Activated naive CD8-positive, alpha-beta T cell treated with anti-CD3 and anti-CD28 coated beads, Interleukin-2, amount 10 ng/mL, durations not matched to agents 7 days and 5 days (primary cell): ENCODE measurements around the gene CALML4. TPM values are rescaled to one million over a fixed set of nuclear protein-coding genes. Genes with fewer than 3 reads are reported as not detected.
"Not testable (repeated sequence)": the region's sequence is repeated elsewhere in the genome, so short reads cannot be mapped to it uniquely, and the experiment has no call there.

ENCODE experiments used
- ATAC-seq: fragments of 150-1000 bp; cut with Tn5 transposase; one replicate; pipeline ENCODE4 v1.10.0; 2021; ENCODE audit warnings: low read depth, moderate library complexity
- POLR2A ChIA-PET: fragments of 350-600 bp; sonication (Branson Sonifier 250); formaldehyde crosslinking; loops from one replicate; lab custom pipeline; 2021; ENCODE audit warnings: antibody characterized with exemption; lab: Charles Lee
- DNase-seq: peaks from one replicate; pipeline ENCODE4 v3.0.0; 2021
- H3K27ac Mint-ChIP-seq: one replicate; pipeline ENCODE4 v1.8.0; 2022; ENCODE audit warnings: mild to moderate bottlenecking, mixed read lengths
- H3K27me3 Mint-ChIP-seq: one replicate; pipeline ENCODE4 v1.8.0; 2022; ENCODE audit warnings: mild to moderate bottlenecking, moderate library complexity, mixed read lengths
- H3K36me3 Mint-ChIP-seq: one replicate; pipeline ENCODE4 v1.8.0; 2021; ENCODE audit warnings: mild to moderate bottlenecking, mixed read lengths
- H3K4me1 Mint-ChIP-seq: one replicate; pipeline ENCODE4 v1.8.0; 2021; ENCODE audit warnings: mixed read lengths
- H3K4me3 Mint-ChIP-seq: one replicate; pipeline ENCODE4 v1.8.0; 2022; ENCODE audit warnings: mild to moderate bottlenecking, moderate library complexity, mixed read lengths
- H3K9me3 Mint-ChIP-seq: one replicate; pipeline ENCODE4 v1.8.0; 2021; ENCODE audit warnings: mixed read lengths
- total RNA-seq, 2 experiments: library from RNA; stranded (reverse); gene quantifications; one replicate each; pipeline ENCODE4 v1.2.3, GENCODE V29; 2021

The CALML4 gene
- total RNA-seq, 2 experiments from 2014 or later = 10.3 to 12.2 TPM

DNA sequence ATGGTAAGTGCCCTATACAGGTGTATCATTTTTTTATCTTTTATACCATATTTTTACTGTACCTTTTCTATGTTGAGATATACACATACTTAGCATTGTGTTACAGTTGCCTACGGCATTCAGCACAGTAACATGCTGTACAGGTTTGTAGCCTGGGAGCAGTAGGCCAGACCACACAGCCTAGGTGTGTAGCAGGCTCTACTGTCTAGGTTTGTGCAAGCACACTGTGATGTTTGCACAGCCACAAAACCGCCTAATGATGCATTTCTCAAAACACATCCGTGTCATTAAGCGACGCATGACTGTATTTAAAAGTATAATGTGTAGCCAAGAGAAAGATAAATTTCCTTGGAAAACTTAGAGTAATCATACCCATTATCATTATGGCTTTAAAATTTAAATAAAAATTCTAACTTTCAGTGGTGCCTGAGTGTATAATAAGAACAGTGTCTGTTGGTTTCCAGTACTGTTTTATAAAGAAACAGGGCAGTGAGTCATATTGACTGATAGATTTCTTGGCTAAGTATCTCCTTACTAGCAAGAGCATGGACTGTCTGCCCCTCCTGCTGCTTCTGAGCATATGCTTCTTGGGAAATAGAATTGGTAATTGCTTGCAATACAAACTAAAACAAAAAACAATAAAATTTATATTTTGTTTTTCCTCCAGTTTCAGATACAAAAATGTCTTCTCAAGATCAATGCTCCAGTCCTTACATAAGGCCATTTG, 18.3 kb downstream of the CALML4 start:
- no peak for ATAC-seq
- POLR2A ChIA-PET = no interaction called here
- no peak overlapping the region for H3K27ac Mint-ChIP-seq

GRCh38 chr15:68184616-68185480, 20.3 kb downstream of the CALML4 start:
- no peaks in the 10 kb centered on the region for H3K9me3 Mint-ChIP-seq
- no peak overlapping the region for H3K4me3 Mint-ChIP-seq
- ATAC-seq (no peak), DNase-seq (no peak)
- peaks cover 6% of the 10 kb centered on the region for H3K4me1 Mint-ChIP-seq
- H3K36me3 Mint-ChIP-seq = peaks cover 49% of the 10 kb centered on the region
- peak overlapping the region; percentile 2 for H3K27ac Mint-ChIP-seq
- H3K27me3 Mint-ChIP-seq = no peaks in the 10 kb centered on the region
- POLR2A ChIA-PET = no interaction called here

More for the DNA sequence above, 18.3 kb downstream of the CALML4 start:
- no peaks in the 10 kb centered on the region for H3K9me3 Mint-ChIP-seq
- peaks cover 12% of the 10 kb centered on the region for H3K4me1 Mint-ChIP-seq
- no peak overlapping the region for H3K4me3 Mint-ChIP-seq
- DNase-seq = no peak
- no peaks in the 10 kb centered on the region for H3K27me3 Mint-ChIP-seq
- H3K36me3 Mint-ChIP-seq = peaks cover 48% of the 10 kb centered on the region

- peaks cover 48% of the 10 kb centered on the region for H3K36me3 Mint-ChIP-seq
These were observed 21.4 kb downstream of the CALML4 start for GRCh38 chr15:68183616-68184315.

DNA sequence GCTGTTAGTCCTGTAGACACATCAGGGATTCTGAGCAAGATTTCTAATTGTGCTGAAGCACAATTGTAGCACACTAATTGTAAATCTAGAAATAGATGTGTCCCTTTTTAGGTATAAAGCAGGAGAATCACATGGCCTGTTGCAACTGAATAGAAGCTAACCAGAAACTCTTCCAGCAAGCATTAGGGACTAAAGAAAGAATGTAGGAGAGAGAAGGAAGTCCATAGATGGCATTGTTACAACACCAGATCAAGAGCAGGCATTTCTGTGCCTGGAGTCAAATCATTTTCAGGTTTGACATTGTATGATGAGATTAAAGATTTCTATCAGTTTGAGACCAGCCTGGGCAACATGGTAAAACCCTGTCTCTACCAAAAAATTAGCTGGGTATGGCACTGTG, 27.4 kb downstream of the CALML4 start:
- Mint-ChIP-seq H3K27ac (no peak overlapping the region), H3K27me3 (no peaks in the 10 kb centered on the region), H3K36me3 (peaks cover 37% of the 10 kb centered on the region), H3K4me3 (no peak overlapping the region), H3K9me3 (no peaks in the 10 kb centered on the region), H3K4me1 (peaks cover 2% of the 10 kb centered on the region)
- no peak for ATAC-seq
- no peak for DNase-seq
- POLR2A ChIA-PET = no interaction called here

More at GRCh38 chr15:68183616-68184315, 21.4 kb downstream of the CALML4 start:
- Mint-ChIP-seq H3K4me1 (peaks cover 4% of the 10 kb centered on the region), H3K9me3 (no peaks in the 10 kb centered on the region), H3K27ac (no peak overlapping the region), H3K4me3 (no peak overlapping the region), H3K27me3 (no peaks in the 10 kb centered on the region)
- ATAC-seq (no peak), DNase-seq (no peak)
- POLR2A ChIA-PET = no interaction called here

DNA sequence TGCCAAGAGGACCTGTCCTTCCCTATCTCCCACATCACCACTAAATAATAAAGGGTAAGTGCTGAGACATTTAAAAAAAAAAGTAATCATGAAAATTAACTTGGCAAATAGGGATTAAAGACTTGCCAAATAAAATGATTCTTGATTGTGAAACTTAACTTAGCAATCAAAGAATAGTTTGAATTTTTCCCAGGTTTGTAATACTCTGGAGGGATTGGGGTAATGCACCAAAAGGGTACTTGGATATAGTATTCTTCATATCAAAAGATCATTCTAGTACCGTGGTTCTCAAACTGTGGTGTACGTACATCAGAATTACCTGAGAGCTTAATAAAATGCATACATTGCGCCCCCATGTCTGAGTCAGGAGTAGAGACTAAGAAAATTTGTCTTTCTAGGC, 28.5 kb downstream of the CALML4 start:
- Mint-ChIP-seq H3K4me3 (no peak overlapping the region), H3K27me3 (no peaks in the 10 kb centered on the region), H3K4me1 (peaks cover 2% of the 10 kb centered on the region), H3K9me3 (no peaks in the 10 kb centered on the region), H3K27ac (no peak overlapping the region), H3K36me3 (peaks cover 41% of the 10 kb centered on the region)
- POLR2A ChIA-PET = interaction anchor here (1.0 kb wide), 1 partner anchor 48 kb away, joined by 3 read pairs; no protein-coding TSS in a partner anchor
- ATAC-seq (no peak), DNase-seq (no peak)

GRCh38 chr15:68175526-68175925, 29.6 kb downstream of the CALML4 start:
- POLR2A ChIA-PET = no interaction called here
- ATAC-seq (no peak), DNase-seq (no peak)
- H3K4me1 Mint-ChIP-seq = peaks cover 2% of the 10 kb centered on the region
- H3K36me3 Mint-ChIP-seq = peaks cover 38% of the 10 kb centered on the region
- H3K27me3 Mint-ChIP-seq = no peaks in the 10 kb centered on the region
- H3K4me3 Mint-ChIP-seq = no peak overlapping the region
- H3K9me3 Mint-ChIP-seq = no peaks in the 10 kb centered on the region
- H3K27ac Mint-ChIP-seq = no peak overlapping the region

DNA sequence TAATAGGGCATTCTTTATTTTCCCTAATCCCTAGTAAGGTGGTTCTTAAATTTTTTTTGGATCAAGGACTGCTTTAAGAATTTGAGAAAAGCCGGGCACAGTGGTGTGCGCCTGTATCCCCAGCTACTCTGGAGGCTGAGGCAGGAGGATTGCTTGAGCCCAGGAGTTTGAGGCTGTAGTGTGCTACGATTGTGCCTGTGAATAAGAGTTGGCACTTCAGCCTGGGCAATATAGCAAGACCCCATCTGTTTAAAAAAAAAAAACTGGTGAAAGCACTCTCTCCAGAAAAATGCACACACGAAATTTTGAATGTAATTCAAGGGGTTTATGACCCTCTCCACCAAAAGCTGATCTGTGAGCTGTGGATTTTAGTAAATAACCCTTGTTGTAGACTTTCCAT, 32.0 kb downstream of the CALML4 start:
- Mint-ChIP-seq H3K27ac (no peak overlapping the region), H3K27me3 (no peaks in the 10 kb centered on the region), H3K36me3 (peaks cover 31% of the 10 kb centered on the region), H3K4me3 (no peak overlapping the region), H3K4me1 (peaks cover 2% of the 10 kb centered on the region), H3K9me3 (no peaks in the 10 kb centered on the region)
- POLR2A ChIA-PET = no interaction called here
- ATAC-seq = no peak
- no peak for DNase-seq

DNA sequence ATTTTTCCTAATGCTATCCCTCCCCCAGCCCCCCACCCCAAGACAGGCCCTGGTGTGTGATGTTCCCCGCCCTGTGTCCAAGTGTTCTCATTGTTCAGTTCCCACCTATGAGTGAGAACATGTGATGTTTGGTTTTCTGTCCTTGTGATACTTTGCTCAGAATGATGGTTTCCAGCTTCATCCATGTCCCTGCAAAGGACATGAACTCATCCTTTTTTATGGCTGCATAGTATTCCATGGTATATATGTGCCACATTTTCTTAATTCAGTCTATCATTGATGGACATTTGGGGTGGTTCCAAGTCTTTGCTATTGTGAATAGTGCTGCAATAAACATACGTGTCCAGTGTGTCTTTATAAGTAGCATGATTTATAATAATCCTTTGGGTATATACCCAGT, 33.1 kb downstream of the CALML4 start:
- POLR2A ChIA-PET, H3K27me3 Mint-ChIP-seq, H3K27ac Mint-ChIP-seq, H3K4me3 Mint-ChIP-seq, ATAC-seq, H3K9me3 Mint-ChIP-seq, H3K4me1 Mint-ChIP-seq, DNase-seq: not testable (repeated sequence)
- H3K36me3 Mint-ChIP-seq = peaks cover 26% of the 10 kb centered on the region

- Mint-ChIP-seq H3K27ac (no peak overlapping the region), H3K9me3 (peaks cover 1% of the 10 kb centered on the region)
These were observed 38.3 kb downstream of the CALML4 start for GRCh38 chr15:68166847-68167246.

DNA sequence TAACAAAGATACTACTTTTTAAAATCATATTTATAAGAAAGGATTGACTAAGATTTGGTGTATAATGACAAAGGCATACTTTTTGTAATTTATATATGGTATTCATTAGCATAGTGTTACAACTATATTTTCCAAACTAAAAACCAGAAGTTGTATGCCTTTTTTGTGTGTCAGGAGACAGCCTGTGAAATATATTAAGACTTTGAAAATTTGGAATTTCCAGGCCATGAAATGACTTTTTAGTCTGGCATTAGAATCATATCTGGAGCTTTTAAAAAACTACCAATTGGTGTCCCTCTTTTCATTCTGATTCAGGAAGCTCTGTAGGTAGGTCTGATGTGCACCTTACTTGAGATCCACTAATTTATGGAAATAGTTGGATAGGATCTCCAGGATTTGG, 41.9 kb downstream of the CALML4 start:
- POLR2A ChIA-PET = no interaction called here
- Mint-ChIP-seq H3K36me3 (peaks cover 35% of the 10 kb centered on the region), H3K4me1 (peaks cover 3% of the 10 kb centered on the region), H3K4me3 (no peak overlapping the region), H3K27ac (no peak overlapping the region), H3K27me3 (no peaks in the 10 kb centered on the region), H3K9me3 (peaks cover 1% of the 10 kb centered on the region)
- DNase-seq = no peak
- ATAC-seq = no peak

More at GRCh38 chr15:68166847-68167246, 38.3 kb downstream of the CALML4 start:
- Mint-ChIP-seq H3K36me3 (peaks cover 28% of the 10 kb centered on the region), H3K4me3 (no peak overlapping the region), H3K4me1 (peaks cover 3% of the 10 kb centered on the region), H3K27me3 (no peaks in the 10 kb centered on the region)
- ATAC-seq (no peak), DNase-seq (no peak)
- POLR2A ChIA-PET = no interaction called here

DNA sequence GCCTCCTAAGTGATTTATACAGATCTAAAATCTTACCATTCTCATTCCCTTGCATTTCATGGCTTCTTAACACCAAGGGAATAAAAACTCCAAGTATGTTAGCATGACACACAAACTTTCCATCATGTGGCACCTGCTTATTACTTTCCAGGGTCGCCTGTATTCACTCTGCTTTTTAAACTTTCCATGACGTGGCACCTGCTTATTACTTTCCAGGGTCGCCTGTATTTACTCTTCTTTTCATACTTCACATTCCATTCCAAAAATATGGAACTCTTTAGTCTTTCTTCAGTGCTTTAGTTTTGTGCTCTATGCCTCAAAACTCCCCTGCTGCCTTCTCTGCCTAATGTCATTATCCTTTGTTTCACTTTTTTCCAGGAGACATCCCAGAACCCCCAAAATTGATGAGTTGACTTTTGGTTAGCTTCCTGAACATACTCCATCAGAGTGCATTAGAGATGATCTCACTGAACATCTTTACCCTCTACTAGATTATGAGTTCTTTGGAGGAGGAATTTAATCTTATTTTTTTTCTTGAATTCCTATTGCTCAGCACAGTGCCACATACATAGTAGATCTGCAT, 47.0 kb downstream of the CALML4 start:
- ATAC-seq (no peak), DNase-seq (no peak)
- POLR2A ChIA-PET = no interaction called here
- no peaks in the 10 kb centered on the region for H3K27me3 Mint-ChIP-seq
- peaks cover 1% of the 10 kb centered on the region for H3K9me3 Mint-ChIP-seq
- H3K4me1 Mint-ChIP-seq = peaks cover 2% of the 10 kb centered on the region
- peaks cover 25% of the 10 kb centered on the region for H3K36me3 Mint-ChIP-seq
- H3K4me3 Mint-ChIP-seq = no peak overlapping the region
- H3K27ac Mint-ChIP-seq = no peak overlapping the region

DNA sequence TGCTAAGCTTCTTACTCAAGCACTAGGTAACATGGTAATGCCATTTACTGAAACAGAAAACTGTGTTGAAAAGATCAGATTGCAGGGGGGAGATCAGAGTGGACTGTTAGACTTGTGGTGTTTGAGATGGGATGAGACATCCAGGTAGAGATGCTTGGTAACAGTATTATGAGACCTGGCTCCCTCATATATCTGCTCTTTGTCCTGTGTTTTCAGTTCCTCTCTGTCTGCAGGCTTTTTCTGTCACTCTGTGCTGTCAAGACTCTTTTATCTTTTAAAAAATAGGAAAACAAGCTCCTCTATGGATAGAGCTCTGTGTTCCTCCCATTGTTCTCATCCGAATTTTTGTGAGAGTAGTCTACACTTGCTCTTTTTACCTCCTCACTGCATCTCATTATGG, 48.1 kb downstream of the CALML4 start:
- H3K36me3 Mint-ChIP-seq = peaks cover 24% of the 10 kb centered on the region
- DNase-seq (no peak), ATAC-seq (no peak)
- H3K27ac Mint-ChIP-seq = no peak overlapping the region
- H3K27me3 Mint-ChIP-seq = no peaks in the 10 kb centered on the region
- no peaks in the 10 kb centered on the region for H3K9me3 Mint-ChIP-seq
- POLR2A ChIA-PET = no interaction called here
- no peak overlapping the region for H3K4me3 Mint-ChIP-seq
- H3K4me1 Mint-ChIP-seq = no peaks in the 10 kb centered on the region

- POLR2A ChIA-PET = no interaction called here
- Mint-ChIP-seq H3K36me3 (peaks cover 12% of the 10 kb centered on the region), H3K27me3 (no peaks in the 10 kb centered on the region), H3K9me3 (no peaks in the 10 kb centered on the region), H3K27ac (no peak overlapping the region), H3K4me1 (no peaks in the 10 kb centered on the region), H3K4me3 (no peak overlapping the region)
- ATAC-seq = no peak
- no peak for DNase-seq
These were observed 50.1 kb downstream of the CALML4 start for GRCh38 chr15:68154923-68155559.
